Measurements from ENCODE around the gene MACROD2. TPM values are rescaled to one million over a fixed set of nuclear protein-coding genes. Genes with fewer than 3 reads are reported as not detected.

MACROD2 gene
- polyA plus RNA-seq, 4 donors = 1.00 to 4.8 (median 1.4) TPM

Other genes with a start within 250 kb of the MACROD2 start
- gene ESF1, start 210.6 kb upstream of the MACROD2 start, polyA plus RNA-seq = 10 to 100 TPM in 1 of 4 donors, 1 to 10 TPM in 3; 7.2 to 18.9 (median 8.8) TPM
- gene NDUFAF5, start 210.5 kb upstream of the MACROD2 start, polyA plus RNA-seq = 10 to 100 TPM; 18.3 to 46.7 (median 27.3) TPM
- gene SEL1L2, start 4.9 kb upstream of the MACROD2 start, polyA plus RNA-seq = not detected